ENCODE data around the gene COL11A1. TPM values are rescaled to one million over a fixed set of nuclear protein-coding genes. Genes with fewer than 3 reads are reported as not detected.

The COL11A1 gene
- total and polyA plus RNA-seq, 2 donors (not counting 3 experiments of a cell fraction or from before 2014, with no cell fraction given), result not detected

DNA sequence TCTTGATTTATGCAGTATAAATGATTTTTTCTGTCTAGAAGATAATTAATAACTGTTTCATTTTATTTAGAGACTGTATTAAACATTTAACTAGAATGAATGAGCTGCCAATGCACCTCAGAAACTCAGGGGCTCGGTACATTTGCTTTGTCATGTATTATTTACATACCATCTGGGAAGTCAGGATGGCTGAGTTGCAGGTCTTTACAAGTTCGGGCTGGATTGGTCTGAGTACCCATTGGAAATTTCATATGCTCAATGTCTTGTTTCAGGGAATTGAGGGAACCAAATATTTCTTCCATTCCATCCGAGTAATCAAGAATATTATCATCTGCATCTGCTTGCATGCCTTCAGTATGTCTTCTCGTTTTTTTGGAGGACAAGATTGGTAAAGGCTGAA is 221.7 kb downstream of the COL11A1 start:
- H3K9ac ChIP-seq (replicated peaks; ENCODE audit: extremely low read depth, insufficient read depth, low read length), result no peak overlapping the region
- no peak overlapping the region for H3K27ac ChIP-seq (ENCODE audit: insufficient read depth, low read depth, low read length)
- intact Hi-C loops (cut with micrococcal nuclease) (loop anchor here (10.0 kb wide), 1 partner anchor 58 kb away; no protein-coding TSS in a partner anchor), dilution Hi-C loops (cut with MboI; ENCODE audit: extremely low pct_ligation_motif_present, low sequenced_read_pairs) (no loop called here)
- H3K9me3 ChIP-seq (replicated peaks; ENCODE audit: control insufficient read depth, insufficient read depth, low read length), result no peaks in the 10 kb centered on the region
- ChIA-PET POLR2A (no interaction called here), CTCF (interaction anchor here (0.7 kb wide), 1 partner anchor 9 kb away, joined by 3 read pairs; no protein-coding TSS in a partner anchor)
- no peak overlapping the region for H3K4me2 ChIP-seq (ENCODE audit: insufficient read depth, low read length)
- no peak for TF ChIP-seq FOS (IDR thresholded peaks at IDR 0.05; ENCODE audit: borderline replicate concordance, insufficient read depth, low read length)
- H2AFZ ChIP-seq (ENCODE audit: low read depth, low read length), result no peak overlapping the region
- peaks cover 6% of the 10 kb centered on the region for H3K4me1 ChIP-seq (ENCODE audit: control insufficient read depth, extremely low read depth, insufficient read depth, low read length)
- H3K79me2 ChIP-seq (ENCODE audit: control insufficient read depth, insufficient read depth, low read length), result no peaks in the 10 kb centered on the region
- H4K20me1 ChIP-seq (replicated peaks; ENCODE audit: control insufficient read depth, extremely low read depth, insufficient read depth, low read length), result no peaks in the 10 kb centered on the region
- FAIRE-seq (no peak), DNase-seq (ENCODE audit: low read depth, low spot score) (no peak)
- no peak overlapping the region for H3K4me3 ChIP-seq (replicated peaks in 1 of 3; ENCODE audit: insufficient read depth in 1 of 3, low read depth in 1 of 3, low read length in 3 of 3)
- no peaks in the 10 kb centered on the region for H3K36me3 ChIP-seq (ENCODE audit: control insufficient read depth in 2 of 2, extremely low read depth in 1 of 2, insufficient read depth in 2 of 2, low read length in 2 of 2)
- no TSS peak for BruUV-seq (replicated peaks)
- no peaks in the 10 kb centered on the region for H3K27me3 ChIP-seq (ENCODE audit: control insufficient read depth in 2 of 2, insufficient read depth in 2 of 2, low read length in 2 of 2)
- H3K9me1 ChIP-seq (replicated peaks; ENCODE audit: control insufficient read depth, extremely low read depth, insufficient read depth, low read length), result no peaks in the 10 kb centered on the region

DNA sequence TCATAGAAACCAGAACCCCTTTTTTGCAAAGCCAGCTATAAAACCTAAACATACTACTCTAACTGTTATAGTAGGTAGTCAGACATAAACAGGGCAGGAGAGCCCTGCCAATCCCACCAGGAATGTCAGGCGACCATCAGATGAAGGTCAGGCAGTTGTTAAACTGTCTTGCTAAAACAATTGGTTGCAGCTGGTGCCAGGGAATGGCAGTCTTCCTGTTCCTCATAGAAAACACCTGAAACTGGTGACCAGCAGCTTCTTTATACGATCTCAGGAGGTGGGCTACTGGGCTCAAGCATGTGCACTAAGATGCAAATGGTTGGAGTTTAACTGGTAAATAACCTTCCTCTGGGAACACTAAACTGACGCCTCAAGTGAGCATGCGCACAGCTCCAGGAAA is 224.1 kb downstream of the COL11A1 start:
- Histone ChIP-seq H3K4me3 (replicated peaks in 1 of 3; ENCODE audit: insufficient read depth in 1 of 3, low read depth in 1 of 3, low read length in 3 of 3) (no peak overlapping the region), H3K4me2 (ENCODE audit: insufficient read depth, low read length) (no peak overlapping the region), H2AFZ (ENCODE audit: low read depth, low read length) (no peak overlapping the region), H3K36me3 (ENCODE audit: control insufficient read depth in 2 of 2, extremely low read depth in 1 of 2, insufficient read depth in 2 of 2, low read length in 2 of 2) (no peaks in the 10 kb centered on the region), H3K9ac (replicated peaks; ENCODE audit: extremely low read depth, insufficient read depth, low read length) (no peak overlapping the region), H3K27ac (ENCODE audit: insufficient read depth, low read depth, low read length) (no peak overlapping the region), H4K20me1 (replicated peaks; ENCODE audit: control insufficient read depth, extremely low read depth, insufficient read depth, low read length) (no peaks in the 10 kb centered on the region), H3K9me3 (replicated peaks; ENCODE audit: control insufficient read depth, insufficient read depth, low read length) (no peaks in the 10 kb centered on the region), H3K4me1 (ENCODE audit: control insufficient read depth, extremely low read depth, insufficient read depth, low read length) (peaks cover 23% of the 10 kb centered on the region), H3K9me1 (replicated peaks; ENCODE audit: control insufficient read depth, extremely low read depth, insufficient read depth, low read length) (no peaks in the 10 kb centered on the region), H3K27me3 (ENCODE audit: control insufficient read depth in 2 of 2, insufficient read depth in 2 of 2, low read length in 2 of 2) (no peaks in the 10 kb centered on the region), H3K79me2 (ENCODE audit: control insufficient read depth, insufficient read depth, low read length) (no peaks in the 10 kb centered on the region)
- no peak for DNase-seq (ENCODE audit: low read depth, low spot score)
- intact Hi-C loops (cut with micrococcal nuclease), result loop anchor here (10.0 kb wide), 1 partner anchor 61 kb away; no protein-coding TSS in a partner anchor
- BruUV-seq (replicated peaks), result no TSS peak
- CTCF ChIA-PET, result no interaction called here
- POLR2A ChIA-PET, result no interaction called here
- dilution Hi-C loops (cut with MboI; ENCODE audit: extremely low pct_ligation_motif_present, low sequenced_read_pairs), result no loop called here
- FAIRE-seq, result no peak
- no peak for TF ChIP-seq POLR2A (IDR thresholded peaks at IDR 0.05; ENCODE audit: low read depth, low read length)
- no peak for TF ChIP-seq FOS (IDR thresholded peaks at IDR 0.05; ENCODE audit: borderline replicate concordance, insufficient read depth, low read length)
- TF ChIP-seq JUN (IDR thresholded peaks at IDR 0.05; ENCODE audit: borderline replicate concordance, insufficient read depth, insufficient read length, low read depth), result no peak
- no peak for TF ChIP-seq GATA2 (IDR thresholded peaks at IDR 0.05; ENCODE audit: insufficient read depth, insufficient read length, low read depth, low read length)
- TF ChIP-seq, protein P1, sequence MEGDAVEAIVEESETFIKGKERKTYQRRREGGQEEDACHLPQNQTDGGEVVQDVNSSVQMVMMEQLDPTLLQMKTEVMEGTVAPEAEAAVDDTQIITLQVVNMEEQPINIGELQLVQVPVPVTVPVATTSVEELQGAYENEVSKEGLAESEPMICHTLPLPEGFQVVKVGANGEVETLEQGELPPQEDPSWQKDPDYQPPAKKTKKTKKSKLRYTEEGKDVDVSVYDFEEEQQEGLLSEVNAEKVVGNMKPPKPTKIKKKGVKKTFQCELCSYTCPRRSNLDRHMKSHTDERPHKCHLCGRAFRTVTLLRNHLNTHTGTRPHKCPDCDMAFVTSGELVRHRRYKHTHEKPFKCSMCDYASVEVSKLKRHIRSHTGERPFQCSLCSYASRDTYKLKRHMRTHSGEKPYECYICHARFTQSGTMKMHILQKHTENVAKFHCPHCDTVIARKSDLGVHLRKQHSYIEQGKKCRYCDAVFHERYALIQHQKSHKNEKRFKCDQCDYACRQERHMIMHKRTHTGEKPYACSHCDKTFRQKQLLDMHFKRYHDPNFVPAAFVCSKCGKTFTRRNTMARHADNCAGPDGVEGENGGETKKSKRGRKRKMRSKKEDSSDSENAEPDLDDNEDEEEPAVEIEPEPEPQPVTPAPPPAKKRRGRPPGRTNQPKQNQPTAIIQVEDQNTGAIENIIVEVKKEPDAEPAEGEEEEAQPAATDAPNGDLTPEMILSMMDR (IDR thresholded peaks at IDR 0.05; ENCODE audit: extremely low read depth in 1 of 2, insufficient read depth in 1 of 2, low read depth in 1 of 2, low read length in 2 of 2), result no peak
- TF ChIP-seq EZH2 (IDR thresholded peaks at IDR 0.05; ENCODE audit: borderline replicate concordance, low read depth, low read length, severe bottlenecking), result no peak
- no peak for TF ChIP-seq POLR2AphosphoS5 (IDR thresholded peaks at IDR 0.05; ENCODE audit: insufficient read depth, low read depth, low read length)
- TF ChIP-seq, protein P2, sequence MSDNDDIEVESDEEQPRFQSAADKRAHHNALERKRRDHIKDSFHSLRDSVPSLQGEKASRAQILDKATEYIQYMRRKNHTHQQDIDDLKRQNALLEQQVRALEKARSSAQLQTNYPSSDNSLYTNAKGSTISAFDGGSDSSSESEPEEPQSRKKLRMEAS (IDR thresholded peaks at IDR 0.05; ENCODE audit: insufficient read depth, insufficient read length), result no peak
